KOPT-K1 (cell line): ENCODE results near the gene UGGT1.
"Not testable (repeated sequence)": the region's sequence is repeated elsewhere in the genome, so short reads cannot be mapped to it uniquely, and the experiment has no call there.

ENCODE experiments used
- H3K27ac ChIP-seq: fragments of 200-600 bp; sonication (generic); 2 replicates; pipeline ENCODE4 v1.5.1; 2016; ENCODE audit warnings: antibody characterized with exemption, mild to moderate bottlenecking, low read depth, low read length; ENCODE audit not compliant: poor library complexity, severe bottlenecking
- H3K36me3 ChIP-seq: fragments of 200-600 bp; sonication (generic); 2 replicates; pipeline ENCODE4 v1.5.1; 2017; ENCODE audit warnings: antibody characterized with exemption, mild to moderate bottlenecking, low read length, moderate library complexity; ENCODE audit not compliant: insufficient read depth
- H3K9me3 ChIP-seq: fragments of 200-600 bp; sonication (generic); 2 replicates; pipeline ENCODE4 v1.5.1; 2017; ENCODE audit warnings: antibody characterized with exemption, low read length, mild to moderate bottlenecking; ENCODE audit not compliant: insufficient read depth, poor library complexity, severe bottlenecking

UGGT1 gene

DNA sequence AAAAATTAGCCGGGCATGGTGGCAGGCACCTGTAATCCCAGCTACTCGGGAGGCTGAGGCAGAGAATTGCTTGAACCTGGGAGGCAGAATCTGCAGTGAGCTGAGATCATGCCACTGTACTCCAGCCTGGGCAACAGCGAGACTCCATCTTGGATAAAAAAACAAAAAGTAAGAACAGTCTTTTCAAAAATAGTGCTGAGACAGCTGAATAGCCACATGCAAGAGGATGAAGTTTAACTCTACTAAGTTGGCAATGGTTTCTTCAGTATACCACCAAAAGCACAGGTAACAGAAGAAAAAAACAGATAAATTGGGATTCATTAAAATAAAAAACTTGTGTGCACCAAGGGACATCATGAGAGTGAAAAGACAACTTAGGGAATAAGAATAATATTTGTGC, 115.2 kb downstream of the UGGT1 start:
- Histone ChIP-seq H3K27ac (no peak overlapping the region), H3K36me3 (no peaks in the 10 kb centered on the region), H3K9me3 (peaks cover 16% of the 10 kb centered on the region)

DNA sequence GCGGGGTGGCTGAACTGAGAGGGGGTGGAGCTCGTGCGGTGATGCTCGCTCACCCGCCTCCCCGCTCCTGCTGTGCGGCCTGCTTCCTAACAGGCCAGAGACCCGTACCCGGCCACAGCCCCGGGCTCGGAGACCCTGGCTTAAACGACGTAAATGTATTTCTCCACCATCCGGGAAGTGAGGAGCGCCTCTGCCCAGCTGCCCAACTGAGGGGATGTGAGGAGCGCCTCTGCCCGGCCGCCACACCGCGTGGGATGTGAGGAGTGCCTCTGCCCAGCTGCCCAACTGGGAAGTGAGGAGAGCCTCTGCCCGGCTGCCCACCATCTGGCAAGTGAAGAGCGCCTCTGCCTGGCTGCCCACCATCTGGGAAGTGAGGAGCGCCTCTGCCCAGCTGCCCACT, 117.0 kb downstream of the UGGT1 start:
- H3K36me3 ChIP-seq, result no peaks in the 10 kb centered on the region
- peaks cover 16% of the 10 kb centered on the region for H3K9me3 ChIP-seq
- H3K27ac ChIP-seq, result no peak overlapping the region

DNA sequence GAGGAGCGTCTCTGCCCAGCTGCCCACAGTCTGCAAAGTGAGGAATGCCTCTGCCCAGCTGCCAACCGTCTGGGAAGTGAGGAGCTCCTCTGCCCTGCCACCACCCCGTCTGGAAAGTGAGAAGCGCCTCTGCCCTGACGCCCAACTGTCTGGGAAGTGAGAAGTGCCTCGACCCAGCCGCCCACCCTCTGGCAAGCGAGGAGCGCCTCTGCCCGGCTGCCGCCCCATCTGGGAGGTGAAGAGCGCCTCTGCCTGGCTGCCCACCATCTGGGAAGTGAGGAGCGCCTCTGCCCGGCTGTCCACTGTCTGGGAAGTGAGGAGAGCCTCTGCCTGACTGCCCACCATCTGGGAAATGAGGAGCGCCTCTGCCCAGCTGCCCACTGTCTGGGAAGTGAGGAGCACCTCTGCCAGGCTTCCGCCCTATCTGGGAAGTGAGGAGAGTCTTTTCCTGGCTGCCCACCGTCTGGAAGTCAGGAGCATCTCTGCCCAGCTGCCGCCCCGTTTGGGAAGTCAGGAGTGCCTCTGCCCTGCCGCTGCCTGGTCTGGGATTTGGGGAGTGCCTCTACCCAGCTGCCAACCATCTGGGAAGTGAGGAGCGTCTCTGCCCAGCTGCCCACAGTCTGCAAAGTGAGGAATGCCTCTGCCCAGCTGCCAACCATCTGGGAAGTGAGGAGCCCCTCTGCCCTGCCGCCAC, 117.8 kb downstream of the UGGT1 start:
- not testable (repeated sequence) for H3K27ac ChIP-seq
- peaks cover 16% of the 10 kb centered on the region for H3K9me3 ChIP-seq

DNA sequence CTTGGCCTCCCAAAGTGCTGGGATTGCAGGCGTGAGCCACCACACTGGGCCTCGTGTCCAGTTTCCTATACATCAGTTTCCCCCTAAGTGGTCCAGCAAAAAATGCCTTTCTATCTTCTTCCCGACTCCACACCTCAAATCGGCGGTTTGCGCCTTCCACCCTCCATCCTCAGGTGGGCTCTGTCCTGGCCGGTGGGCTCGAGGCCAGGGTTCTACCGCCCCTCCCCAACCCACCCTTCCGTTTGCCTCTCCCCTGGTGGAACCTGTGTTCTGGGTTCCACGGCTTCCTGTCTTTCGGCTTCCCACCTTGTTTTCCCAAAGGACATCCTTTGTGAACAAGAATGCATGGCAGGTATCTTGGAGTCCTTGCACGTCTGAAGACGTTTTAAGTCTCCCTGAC, 123.3 kb downstream of the UGGT1 start:
- H3K27ac ChIP-seq, result no peak overlapping the region
- no peaks in the 10 kb centered on the region for H3K9me3 ChIP-seq
- no peaks in the 10 kb centered on the region for H3K36me3 ChIP-seq

More for the DNA sequence above, 117.8 kb downstream of the UGGT1 start:
- not testable (repeated sequence) for H3K36me3 ChIP-seq

DNA sequence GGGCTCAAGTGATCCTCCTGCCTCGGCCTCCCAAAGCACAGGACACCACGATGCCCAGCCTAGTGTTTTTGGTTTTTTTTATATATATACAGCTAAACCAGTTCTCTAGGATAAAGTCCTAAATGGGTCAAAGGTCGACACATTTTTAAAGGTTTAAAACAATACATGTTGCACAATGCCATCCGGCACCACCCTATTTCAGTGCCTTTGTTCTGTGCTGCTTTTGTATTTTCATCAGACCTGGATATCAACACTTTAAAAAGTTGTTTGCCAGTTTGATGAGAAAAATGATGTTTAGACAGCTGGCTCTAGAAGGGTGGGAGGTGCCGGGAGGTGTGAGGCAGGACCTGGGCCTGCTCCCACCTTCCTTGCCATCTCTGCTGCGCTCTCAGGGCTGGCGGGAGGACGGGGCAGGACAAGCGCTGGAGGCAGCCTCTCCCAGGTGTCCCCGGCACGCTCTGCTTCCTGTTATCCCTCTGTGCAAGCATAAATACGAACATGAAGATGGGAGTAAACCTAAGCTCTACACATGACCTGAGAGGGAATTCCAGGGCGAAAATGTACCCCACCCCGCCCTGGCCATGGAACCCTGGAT, 124.0 kb downstream of the UGGT1 start:
- no peaks in the 10 kb centered on the region for H3K36me3 ChIP-seq
- no peak overlapping the region for H3K27ac ChIP-seq
- no peaks in the 10 kb centered on the region for H3K9me3 ChIP-seq

DNA sequence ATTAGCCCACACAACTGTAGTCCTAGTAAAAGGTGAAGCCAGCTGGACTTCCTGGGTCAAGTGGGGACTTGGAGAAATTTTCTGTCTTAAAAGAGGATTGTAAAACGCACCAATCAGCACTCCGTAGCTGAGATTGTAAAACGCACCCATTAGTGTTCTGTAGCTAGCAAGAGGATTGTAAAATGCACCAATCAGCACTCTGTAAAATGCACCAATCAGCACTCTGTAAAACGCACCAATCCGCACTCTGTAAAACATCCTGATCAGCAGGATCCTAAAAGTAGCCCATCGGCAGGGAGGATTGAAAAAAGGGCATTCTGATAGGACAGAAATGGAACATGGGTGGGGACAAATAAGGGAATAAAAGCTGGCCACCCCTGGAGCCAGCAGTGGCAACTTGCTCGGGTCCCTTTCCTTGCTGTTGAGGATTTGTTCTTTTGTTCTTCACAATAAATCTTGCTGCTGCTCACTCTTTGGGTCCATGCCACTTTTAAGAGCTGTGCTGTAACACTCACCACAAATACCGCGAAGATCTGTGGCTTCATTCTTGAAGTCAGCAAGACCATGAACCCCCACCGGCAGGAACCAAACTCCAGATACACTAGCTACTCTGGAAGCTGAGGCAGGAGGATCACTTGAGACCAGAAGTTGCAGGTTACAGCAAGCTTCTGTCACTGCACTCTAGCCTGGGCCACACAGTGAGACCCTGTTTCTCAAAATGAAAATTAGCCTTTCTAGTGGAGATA, 125.1 kb downstream of the UGGT1 start:
- Histone ChIP-seq H3K27ac (no peak overlapping the region), H3K9me3 (no peaks in the 10 kb centered on the region), H3K36me3 (no peaks in the 10 kb centered on the region)

DNA sequence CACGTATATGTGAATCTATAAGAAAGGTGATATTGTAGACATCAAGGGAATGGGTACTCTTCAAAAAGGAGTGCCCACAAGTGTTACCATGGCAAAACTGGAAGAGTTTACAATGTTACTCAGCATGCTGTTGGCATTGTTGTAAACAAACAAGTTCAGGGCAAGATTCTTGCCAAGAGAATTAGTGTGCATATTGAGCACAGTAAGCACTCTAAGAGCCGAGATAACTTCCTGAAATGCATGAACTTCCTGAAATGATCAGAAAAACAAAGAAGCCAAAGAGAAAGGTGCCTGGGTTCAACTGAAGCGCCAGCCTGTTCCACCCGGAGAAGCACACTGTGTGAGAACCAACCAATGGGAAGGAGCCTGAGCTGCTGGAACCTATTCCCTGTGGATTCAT, 126.7 kb downstream of the UGGT1 start:
- H3K36me3 ChIP-seq, result no peaks in the 10 kb centered on the region
- no peaks in the 10 kb centered on the region for H3K9me3 ChIP-seq
- H3K27ac ChIP-seq, result no peak overlapping the region

DNA sequence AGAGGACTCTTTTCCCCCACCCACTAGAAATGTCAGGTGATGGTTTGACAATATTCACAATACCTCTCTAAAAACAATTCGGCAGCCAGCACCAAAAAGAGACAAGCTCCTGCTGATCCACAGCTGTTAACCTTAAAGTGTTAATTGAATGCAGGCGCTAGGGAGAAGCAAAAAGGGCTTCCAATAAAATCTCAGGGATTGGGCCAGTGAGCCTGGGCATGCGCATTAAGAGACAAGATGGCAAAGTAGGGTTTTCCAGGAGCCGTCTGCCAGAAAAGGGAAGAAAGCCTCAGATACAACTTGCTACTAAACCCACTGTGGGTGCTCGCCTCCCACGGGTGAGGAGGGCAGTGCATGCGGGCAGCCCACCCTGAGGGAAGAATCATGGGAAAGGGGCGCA, 128.9 kb downstream of the UGGT1 start:
- no peaks in the 10 kb centered on the region for H3K9me3 ChIP-seq
- no peaks in the 10 kb centered on the region for H3K36me3 ChIP-seq
- H3K27ac ChIP-seq, result no peak overlapping the region

DNA sequence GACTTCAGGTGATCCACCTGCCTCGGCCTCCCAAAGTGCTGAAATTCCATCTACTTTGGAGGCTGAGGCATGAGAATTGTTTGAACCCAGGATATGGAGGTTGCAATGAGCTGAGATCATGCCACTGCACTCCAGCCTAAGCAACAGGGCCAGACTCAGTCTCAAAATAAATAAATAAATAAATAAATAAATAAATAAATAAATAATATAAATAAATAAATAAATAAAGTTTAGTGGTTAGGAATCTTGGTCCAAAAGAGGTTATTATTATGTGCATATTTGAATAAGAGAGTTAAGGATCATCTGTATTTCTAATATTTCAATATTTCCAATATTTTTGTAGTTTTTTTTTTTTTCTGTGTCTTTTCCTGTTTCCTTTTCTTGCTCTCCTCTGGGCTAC, 136.9 kb downstream of the UGGT1 start:
- Histone ChIP-seq H3K9me3 (no peaks in the 10 kb centered on the region), H3K27ac (no peak overlapping the region), H3K36me3 (no peaks in the 10 kb centered on the region)

DNA sequence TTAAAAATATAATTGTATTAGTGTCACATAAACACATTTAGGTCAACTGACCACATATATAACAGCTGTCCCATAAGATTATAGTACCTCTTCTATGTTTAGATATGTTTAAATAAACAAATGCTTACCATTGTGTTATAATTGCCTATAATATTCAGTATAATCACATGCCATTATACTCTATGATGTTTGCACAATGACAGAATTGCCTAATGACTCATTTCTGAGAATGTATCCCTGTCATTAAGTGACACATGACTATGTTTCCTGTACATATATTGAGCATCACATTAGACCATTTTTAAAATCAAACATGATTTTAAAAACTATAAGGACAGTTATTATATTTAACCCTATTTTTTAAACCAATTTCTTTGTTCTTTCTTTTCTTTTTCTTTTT, 137.9 kb downstream of the UGGT1 start:
- Histone ChIP-seq H3K36me3 (no peaks in the 10 kb centered on the region), H3K9me3 (no peaks in the 10 kb centered on the region)

DNA sequence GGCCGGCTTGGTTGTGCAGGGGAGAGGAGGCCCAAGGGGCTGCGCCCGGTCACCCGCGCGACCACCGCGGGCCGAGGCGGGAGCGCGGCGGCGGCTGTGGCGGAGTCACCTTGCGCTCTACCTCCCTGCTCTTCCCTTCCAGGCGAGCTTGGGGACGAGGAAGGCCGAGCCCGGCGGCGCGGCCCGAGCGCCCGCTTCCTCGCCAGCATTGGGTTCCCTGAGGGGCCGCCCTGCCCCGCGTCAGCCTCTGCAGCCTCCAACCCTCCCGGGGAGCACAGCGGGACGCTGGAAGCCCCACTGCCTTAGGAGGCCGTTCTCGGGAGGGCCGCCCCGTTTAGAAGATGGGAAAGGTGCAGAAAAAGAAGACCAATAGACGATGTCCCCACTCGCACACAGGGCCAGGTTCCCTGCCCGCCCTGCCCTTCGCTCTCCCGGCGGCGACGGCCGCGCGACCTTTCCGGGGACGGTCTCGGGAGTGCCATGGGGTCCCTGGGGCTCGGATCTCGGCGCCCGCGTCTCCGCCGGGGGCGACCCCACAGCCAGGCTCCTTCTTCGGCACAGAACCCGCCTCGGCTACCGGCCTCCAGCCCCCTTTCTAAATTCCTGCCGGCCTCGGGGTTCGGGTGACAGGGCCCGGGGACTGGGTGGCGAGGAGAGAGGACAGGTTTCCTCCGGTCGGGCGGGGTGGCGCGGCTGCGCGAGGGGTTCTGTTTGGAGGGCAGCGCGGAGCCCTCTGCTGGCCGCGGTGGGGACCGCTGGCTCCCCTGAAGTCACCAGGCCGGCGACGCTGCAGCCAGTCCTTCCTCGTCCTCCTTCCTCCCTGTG, 142.2 kb downstream of the UGGT1 start:
- H3K27ac ChIP-seq, result no peak overlapping the region
- H3K36me3 ChIP-seq, result no peaks in the 10 kb centered on the region
- H3K9me3 ChIP-seq, result no peaks in the 10 kb centered on the region

More for the DNA sequence above, 137.9 kb downstream of the UGGT1 start:
- no peak overlapping the region for H3K27ac ChIP-seq

DNA sequence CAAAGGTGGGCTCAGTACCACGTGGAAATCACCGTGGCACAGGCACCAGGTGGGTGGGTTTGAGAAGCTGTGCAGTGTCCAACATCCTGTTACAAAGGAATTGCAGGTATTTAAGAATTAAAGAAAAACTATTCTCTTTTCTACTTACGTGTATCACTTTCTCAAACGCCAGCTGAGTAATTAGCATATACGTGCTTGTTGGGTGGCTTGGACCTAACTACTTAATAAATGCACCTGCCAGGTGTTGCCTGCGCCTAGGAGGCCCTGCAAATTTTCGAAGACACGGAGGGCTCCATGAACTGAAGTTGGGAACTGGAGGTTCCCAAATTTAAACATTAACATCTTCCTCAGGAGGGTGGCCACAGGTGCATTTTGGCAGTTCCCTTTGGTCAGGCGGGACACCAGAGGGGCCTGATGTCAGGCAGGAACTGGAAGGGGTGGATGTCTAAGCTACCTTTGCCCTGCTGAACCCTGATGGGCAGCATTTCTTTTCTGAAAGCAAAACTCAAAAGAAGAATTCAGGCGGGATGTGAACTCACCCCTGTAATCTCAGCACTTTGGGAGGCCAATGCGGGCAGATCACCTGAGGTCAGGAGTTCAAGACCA, 142.9 kb downstream of the UGGT1 start:
- Histone ChIP-seq H3K9me3 (no peaks in the 10 kb centered on the region), H3K36me3 (no peaks in the 10 kb centered on the region), H3K27ac (no peak overlapping the region)

DNA sequence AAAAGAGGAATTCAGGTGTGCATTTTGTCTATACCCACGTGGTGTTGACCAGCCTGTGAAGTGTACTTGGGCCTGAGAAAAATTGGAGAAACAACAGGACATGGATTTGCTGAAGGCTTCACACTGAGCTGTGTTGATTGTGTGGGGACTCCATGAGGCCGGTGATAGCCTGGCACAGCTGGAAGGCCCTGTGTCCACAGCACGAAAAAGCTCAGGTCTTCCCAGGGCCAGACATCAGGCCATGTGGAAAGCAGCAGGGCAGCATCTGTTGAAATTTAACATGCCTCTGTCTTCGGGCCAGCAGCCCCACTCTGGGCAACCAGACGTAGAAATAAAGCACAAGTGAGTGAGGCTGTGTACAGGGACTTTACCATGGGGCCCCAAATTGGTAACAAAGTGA, 143.6 kb downstream of the UGGT1 start:
- Histone ChIP-seq H3K9me3 (no peaks in the 10 kb centered on the region), H3K36me3 (no peaks in the 10 kb centered on the region), H3K27ac (no peak overlapping the region)

DNA sequence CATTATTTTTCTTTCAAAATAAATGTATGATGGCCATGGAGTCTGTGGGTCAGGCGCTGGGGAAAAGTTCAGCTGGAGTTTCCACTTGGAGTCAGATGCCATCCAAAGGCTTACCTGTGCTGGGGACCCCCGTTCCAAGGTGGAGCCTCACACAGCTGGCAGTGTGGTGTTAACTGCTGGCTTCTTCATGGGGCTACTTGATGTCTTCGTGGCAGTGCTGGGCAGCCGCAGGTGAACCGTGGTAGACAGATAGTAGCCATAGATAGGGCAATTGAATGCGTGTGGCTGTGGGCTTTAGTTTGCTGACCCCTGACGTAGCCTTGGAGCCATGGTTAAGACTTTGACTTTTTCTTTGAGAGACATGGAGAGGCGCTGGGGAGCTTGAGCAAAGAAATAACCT, 144.6 kb downstream of the UGGT1 start:
- no peaks in the 10 kb centered on the region for H3K36me3 ChIP-seq
- H3K9me3 ChIP-seq, result no peaks in the 10 kb centered on the region
- H3K27ac ChIP-seq, result no peak overlapping the region
